HG02588 (cell line): Measurements from ENCODE around the gene C10orf143.
"Not testable (repeated sequence)": the region's sequence is repeated elsewhere in the genome, so short reads cannot be mapped to it uniquely, and the experiment has no call there.

Source experiments
- ATAC-seq: cut with Tn5 transposase; IDR thresholded peaks from one replicate; pipeline ENCODE4 v1.9.1; 2021; ENCODE audit warnings: mild to moderate bottlenecking, moderate library complexity; ENCODE audit not compliant: unreplicated experiment

Gene C10orf143

GRCh38 chr10:130038019-130038555 lies 72.5 kb downstream of the C10orf143 start:
- no peak for ATAC-seq

- ATAC-seq, result no peak
These were observed 73.4 kb downstream of the C10orf143 start for GRCh38 chr10:130037169-130037661.

DNA sequence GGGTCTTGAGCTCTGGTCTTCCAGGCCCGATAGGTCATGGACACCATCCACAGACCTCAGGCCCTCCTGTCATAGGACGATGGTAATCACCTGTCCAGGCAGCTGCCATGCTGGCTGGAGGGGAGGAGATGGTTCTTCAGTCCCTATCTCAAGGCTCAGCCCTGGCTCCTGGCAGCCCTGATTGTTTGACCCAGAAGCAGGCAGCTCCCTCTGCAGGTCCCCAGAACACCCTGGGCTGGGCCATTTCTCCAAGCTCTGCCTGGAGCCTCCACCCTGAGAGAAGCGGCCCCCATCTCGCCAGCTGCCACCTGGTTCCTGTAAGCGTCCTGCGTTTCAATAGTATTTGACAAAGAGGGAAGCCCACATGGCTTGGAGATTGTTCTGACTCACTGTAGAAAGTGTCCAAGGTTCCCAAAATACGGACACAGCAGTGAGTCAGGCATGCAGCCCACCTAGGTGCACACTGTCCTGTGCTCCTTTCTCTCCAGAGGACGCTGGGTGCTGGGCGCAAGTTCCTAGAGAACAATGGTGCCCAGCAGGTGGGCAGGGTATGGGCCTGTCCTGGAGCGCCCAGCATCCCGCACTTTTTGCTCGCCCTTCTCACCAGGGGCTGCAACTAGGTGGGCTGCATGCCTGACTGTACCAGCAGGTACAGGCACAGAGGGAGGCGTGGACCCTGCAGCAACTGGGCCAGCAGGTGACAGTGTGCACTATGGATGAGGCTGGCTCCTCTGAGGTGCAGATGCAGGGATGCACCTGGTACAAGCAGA lies 74.1 kb downstream of the C10orf143 start:
- ATAC-seq, result no peak

DNA sequence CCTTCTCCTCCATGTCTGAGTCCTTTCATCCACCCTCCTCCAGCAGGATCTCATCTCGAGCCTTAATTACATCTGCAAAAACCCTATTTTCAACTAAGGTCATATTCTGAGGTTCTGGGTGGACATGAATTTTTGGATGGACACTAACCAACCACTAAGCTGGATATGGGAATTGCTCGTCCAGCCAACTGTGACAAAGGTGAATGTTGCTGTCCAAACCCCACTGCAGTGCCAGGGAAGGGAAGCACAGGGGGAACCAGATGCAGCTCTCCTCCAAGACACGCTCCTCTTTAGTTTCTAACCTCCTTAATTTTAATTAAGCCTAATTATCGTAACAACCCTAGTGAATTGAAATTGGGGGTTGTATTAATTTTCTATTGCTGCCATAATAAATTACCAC lies 81.4 kb downstream of the C10orf143 start:
- no peak for ATAC-seq

GRCh38 chr10:130028465-130028819 lies 82.2 kb downstream of the C10orf143 start:
- ATAC-seq, result no peak

- ATAC-seq, result no peak
These were observed 82.7 kb downstream of the C10orf143 start for GRCh38 chr10:130027716-130028464.

DNA sequence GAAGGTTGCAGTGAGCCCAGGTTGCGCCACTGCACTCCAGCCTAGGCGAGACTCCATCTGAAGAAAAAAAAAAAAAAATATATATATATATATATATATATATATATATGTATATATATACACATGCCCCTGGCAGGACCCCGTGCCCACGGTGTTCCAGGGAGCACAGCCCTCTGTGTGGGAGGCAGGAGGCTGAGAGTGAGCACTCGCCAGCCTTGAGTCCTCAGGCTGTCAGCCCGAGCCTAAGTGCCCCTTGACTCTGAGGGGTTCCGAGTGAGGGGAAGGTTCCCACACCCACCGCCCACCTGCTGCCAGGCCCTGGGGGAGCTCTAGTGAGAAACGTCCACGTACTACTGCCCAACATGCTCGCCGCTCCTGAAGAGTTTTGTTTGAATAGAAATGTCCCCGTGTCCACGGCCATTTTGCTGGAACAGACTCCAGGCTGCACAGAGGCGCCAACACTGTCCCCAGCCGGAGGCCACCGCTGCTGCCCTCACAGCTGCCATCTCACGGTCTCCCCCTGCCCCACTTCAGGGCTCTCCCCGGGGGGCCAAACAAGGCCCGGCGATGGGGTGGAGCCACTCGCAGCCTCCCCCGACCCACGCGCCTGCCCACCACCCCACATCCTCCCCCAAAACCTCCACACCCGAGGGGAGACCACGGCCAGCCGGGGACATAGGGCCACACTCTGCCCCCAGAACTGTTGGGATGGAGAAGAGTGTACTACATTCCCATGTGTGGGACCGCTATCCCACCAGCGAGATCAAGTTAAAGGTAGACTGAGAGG lies 83.8 kb downstream of the C10orf143 start:
- ATAC-seq, result no peak

DNA sequence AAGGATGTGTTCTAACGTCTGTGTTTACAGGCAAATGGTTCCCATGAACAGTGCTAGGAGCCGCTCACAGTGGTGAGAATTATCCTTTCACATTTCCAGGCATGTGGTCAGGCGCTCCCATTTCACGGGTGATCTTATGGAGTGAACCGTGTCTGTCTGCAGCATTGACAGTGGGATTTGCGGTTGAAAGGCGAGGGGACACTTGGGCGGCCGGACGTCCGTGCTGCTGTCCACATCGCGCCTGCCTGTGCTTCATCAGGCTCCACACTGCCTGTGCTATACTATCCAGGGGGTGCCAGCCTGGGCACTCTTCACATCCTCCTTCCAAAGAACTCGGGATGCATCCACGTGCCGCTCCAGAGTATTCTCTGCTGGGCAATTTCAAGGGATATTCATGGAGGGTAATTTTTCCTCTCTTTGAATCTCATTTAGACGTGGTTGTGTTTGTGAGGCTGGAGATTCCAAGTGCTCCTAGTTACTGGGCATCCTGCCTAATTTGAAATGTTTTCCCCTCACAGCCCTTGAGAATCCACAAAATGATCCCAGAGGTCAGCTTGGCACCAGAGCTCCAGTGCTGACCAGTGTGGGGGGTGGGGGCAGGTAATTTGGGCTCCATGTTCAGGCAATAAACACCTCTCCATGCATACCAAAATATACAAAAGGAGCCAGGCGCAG lies 84.7 kb downstream of the C10orf143 start:
- ATAC-seq, result no peak

DNA sequence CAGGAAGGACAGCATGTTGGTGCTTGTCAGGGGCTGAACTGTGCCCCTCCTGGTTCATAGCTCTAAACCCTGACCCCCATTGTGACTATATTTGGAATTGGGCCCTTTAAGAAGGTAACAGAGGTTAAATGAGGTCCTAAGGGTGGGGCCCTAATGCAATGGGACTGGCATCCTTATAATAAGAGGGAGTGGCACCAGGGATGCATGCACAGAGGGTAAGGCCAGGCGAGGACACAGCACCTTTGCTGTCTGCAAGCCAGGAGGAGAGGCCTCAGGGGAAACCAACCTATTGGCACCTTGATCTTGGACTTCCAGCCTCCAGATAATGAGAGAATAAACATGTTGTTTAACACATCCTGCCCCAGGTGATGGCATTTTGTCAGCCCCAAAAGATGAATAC lies 85.3 kb downstream of the C10orf143 start:
- ATAC-seq, result no peak

DNA sequence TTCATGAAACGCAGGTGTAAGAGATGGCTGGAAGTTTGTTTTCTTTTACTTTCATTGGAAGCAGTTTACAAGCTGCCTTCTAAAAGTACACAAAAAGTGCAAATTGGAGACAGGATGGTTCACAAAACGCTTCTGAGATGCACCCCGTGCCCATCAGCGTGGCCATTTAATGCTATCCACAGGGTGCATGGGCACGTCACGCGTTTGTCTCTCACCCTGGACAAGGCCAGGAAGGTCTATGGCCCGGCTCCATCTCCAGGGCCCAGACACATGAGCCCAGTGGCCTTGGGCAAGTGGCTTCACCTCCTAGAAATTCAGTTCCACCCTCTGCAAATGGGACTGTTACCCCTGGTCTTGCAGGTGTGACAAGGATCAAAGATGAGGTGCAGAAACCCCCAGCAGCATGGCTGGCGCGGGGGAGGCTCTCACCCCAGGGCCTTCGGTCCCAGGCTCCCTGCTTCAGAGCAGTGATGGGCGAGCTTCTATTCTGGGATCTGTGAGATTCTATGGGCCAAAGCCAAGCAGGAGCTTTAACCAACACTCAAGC lies 85.8 kb downstream of the C10orf143 start:
- no peak for ATAC-seq

- ATAC-seq, result not testable (repeated sequence)
These were observed 86.3 kb downstream of the C10orf143 start for GRCh38 chr10:130024326-130024725.

- no peak for ATAC-seq
These were observed 87.0 kb downstream of the C10orf143 start for GRCh38 chr10:130023454-130024230.

- no peak for ATAC-seq
These were observed 87.9 kb downstream of the C10orf143 start for GRCh38 chr10:130022511-130023299.

- ATAC-seq, result no peak
These were observed 88.5 kb downstream of the C10orf143 start for GRCh38 chr10:130022086-130022485.

- ATAC-seq, result no peak
These were observed 89.2 kb downstream of the C10orf143 start for GRCh38 chr10:130021383-130021950.

- ATAC-seq, result no peak
These were observed 89.8 kb downstream of the C10orf143 start for GRCh38 chr10:130020651-130021382.

DNA sequence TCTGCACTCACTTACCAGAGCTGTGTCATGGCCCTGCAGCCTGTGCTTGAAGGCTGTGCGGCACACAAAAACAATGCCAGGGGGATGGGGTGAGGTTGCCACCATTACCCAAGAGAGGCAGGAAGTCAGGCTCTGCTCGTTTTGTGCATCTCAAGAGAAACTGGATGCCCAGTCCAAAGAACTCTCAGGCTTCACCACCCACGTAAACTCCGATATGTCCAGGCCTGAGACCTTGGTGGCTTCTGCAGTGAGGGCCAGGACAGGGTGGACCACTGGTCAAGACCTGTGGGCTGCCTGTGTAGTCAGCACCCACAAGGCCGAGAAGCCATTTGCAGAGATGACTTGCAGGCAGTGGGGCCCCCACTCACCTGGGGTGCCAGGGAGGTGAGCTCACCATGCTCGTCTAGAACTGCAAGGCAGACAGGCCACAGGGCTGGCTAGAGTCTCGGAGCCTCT lies 91.9 kb downstream of the C10orf143 start:
- ATAC-seq, result no peak

DNA sequence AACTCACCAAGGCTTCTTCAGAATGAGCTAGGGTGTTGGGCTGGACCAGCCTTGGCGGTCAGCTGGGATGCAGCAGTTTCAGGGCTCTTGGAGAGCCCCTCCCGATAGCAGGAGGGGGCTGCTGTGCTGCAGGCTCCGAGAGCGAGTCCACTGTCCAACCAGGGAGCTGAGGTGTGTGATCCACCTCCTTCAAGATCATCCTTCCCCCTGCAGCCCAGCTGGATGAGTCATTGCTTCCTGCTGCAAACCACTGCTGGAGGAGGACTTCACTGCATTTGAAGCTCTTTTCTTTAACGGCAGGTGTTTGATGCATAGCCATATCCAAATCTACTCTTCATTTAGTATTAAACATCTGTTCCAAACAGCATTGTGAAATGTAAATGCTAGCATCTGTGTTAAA lies 92.4 kb downstream of the C10orf143 start:
- ATAC-seq, result no peak
